ENCODE results near the gene RASA3. TPM values are rescaled to one million over a fixed set of nuclear protein-coding genes. Genes with fewer than 3 reads are reported as not detected.

RASA3 gene
- total and polyA plus RNA-seq, 9 of the 15 experiments (the other 6 are each of a cell fraction or from before 2014, with no cell fraction given), result 0.72 to 25.3 (median 14.4) TPM

GRCh38 chr13:113960276-113960948 is 172.0 kb downstream of the RASA3 start:
- TF ChIP-seq ZNF124 (CRISPR knock-in tag; IDR thresholded peaks at IDR 0.05), result no peak
- TF ChIP-seq SMARCA4 (IDR thresholded peaks at IDR 0.05), result no peak
- no peak for TF ChIP-seq E4F1 (CRISPR knock-in tag; IDR thresholded peaks at IDR 0.05; ENCODE audit: borderline replicate concordance)
- Histone ChIP-seq H3K27me3 (ENCODE audit: control insufficient read depth in 2 of 2, insufficient read depth in 2 of 2, low read length in 2 of 2) (peaks cover 2 to 16% of the 10 kb centered on the region in 2 experiments; a peak in 4 of 5 replicates), H4K20me1 (replicated peaks; ENCODE audit: control insufficient read depth, insufficient read depth, low read length) (no peaks in the 10 kb centered on the region), H3K27ac (ENCODE audit: extremely low read depth, low read depth, low read length) (no peak overlapping the region), H3K4me3 (no peak overlapping the region), H3K4me1 (replicated peaks in 1 of 2; ENCODE audit: control insufficient read depth in 2 of 2, insufficient read depth in 2 of 2, low read length in 2 of 2) (peaks cover 4 to 13% of the 10 kb centered on the region in 2 experiments; a peak in 4 of 5 replicates), H3K9ac (ENCODE audit: insufficient read depth in 1 of 2, low read depth in 2 of 2, low read length in 2 of 2) (no peak overlapping the region), H3K9me3 (replicated peaks; ENCODE audit: control insufficient read depth, insufficient read depth, low read depth, low read length) (no peaks in the 10 kb centered on the region), H3K79me2 (ENCODE audit: control insufficient read depth, insufficient read depth, low read length) (no peaks in the 10 kb centered on the region), H3K9me1 (ENCODE audit: control insufficient read depth, insufficient read depth, low read length) (no peaks in the 10 kb centered on the region), H2AFZ (ENCODE audit: low read depth, low read length) (no peak overlapping the region), H3K4me2 (ENCODE audit: insufficient read depth, low read length) (no peak overlapping the region), H3K36me3 (ENCODE audit: control insufficient read depth, insufficient read depth, low read length) (no peaks in the 10 kb centered on the region)
- CTCF ChIA-PET (ENCODE audit: low intra/inter-chr PET ratio), result no interaction called here
- in situ Hi-C loops (cut with MboI), result no loop called here
- BruUV-seq (replicated peaks), result no TSS peak
- intact Hi-C loops (cut with micrococcal nuclease), result no loop called here
- no peak for ATAC-seq
- FAIRE-seq, result no peak
- DNase-seq (ENCODE audit: extremely low read depth in 1 of 4, low spot score in 3 of 4), result no peak
- WGBS (ENCODE audit: insufficient coverage, low coverage, missing lambda C conversion rate), result 10% methylated on average over 6 of the region's 6 CpGs
- POLR2A ChIA-PET, result no interaction called here

All from K562 (cell line).